SK-N-MC (cell line): ENCODE results near the gene MPZL2.

Experiments used
- EZH2 ChIP-seq: fragments of 200-600 bp; sonication (generic); IDR thresholded peaks from one replicate; pipeline ENCODE4 v1.6.1; 2017; ENCODE audit warnings: antibody characterized with exemption
- POLR2AphosphoS5 ChIP-seq: IDR thresholded peaks from 2 replicates; pipeline ENCODE4 v1.6.1; 2012; ENCODE audit warnings: mild to moderate bottlenecking, low read depth, low read length, borderline replicate concordance

DNA sequence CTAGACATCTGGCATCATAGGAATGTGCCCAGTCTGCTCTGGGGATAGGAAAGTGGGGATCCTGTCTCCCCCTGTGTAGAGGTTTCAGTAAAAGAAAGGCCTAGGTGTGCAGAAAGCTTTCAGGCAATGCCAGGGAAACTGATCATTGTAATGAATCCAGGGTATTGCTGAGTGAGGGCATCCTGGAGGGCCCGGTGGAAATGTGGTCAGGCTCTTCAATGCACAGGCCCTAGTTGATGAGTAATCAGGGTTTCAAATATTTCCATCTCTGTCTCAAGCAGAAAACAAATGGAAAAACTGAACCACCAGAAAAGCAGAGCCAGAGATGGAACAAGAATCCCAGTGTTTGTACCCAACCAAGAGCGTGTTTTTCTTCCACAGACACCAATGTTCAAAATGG lies 42.5 kb upstream of the MPZL2 start:
- no peak for TF ChIP-seq POLR2AphosphoS5
- no peak for TF ChIP-seq EZH2
